Liver (tissue), 3 donors: ENCODE measurements around the gene ADAP1.
"Not testable (repeated sequence)": the region's sequence is repeated elsewhere in the genome, so short reads cannot be mapped to it uniquely, and the experiment has no call there.

Experiments used
- ATF3 ChIP-seq: IDR thresholded peaks from 2 replicates; pipeline ENCODE4 v1.6.1; 2016; ENCODE audit warnings: antibody characterized with exemption
- CTCF ChIP-seq: fragments of 150-350 bp; IDR thresholded peaks from 2 replicates; pipeline ENCODE4 v1.5.1; 2017; ENCODE audit warnings: improper control_type of control experiment, low read depth, low read length; ENCODE audit not compliant: missing input control
- FOXA1 ChIP-seq: IDR thresholded peaks from 2 replicates; pipeline ENCODE4 v1.6.1; 2016; ENCODE audit warnings: antibody characterized with exemption
- GABPA ChIP-seq, 2 donors: IDR thresholded peaks in 1 of 2; conservative IDR thresholded peaks in 1 of 2; 2 replicates each; pipeline ENCODE4 v1.6.1; 2016; ENCODE audit warnings: antibody characterized with exemption in 2 of 2, mild to moderate bottlenecking in 1 of 2, moderate library complexity in 1 of 2
- MAX ChIP-seq: IDR thresholded peaks from 2 replicates; pipeline ENCODE4 v1.6.1; 2016; ENCODE audit warnings: antibody characterized with exemption
- RAD21 ChIP-seq, 2 donors: IDR thresholded peaks; 2 replicates each; pipeline ENCODE4 v1.6.1; 2016; ENCODE audit warnings: antibody characterized with exemption in 2 of 2, mild to moderate bottlenecking in 2 of 2
- RXRA ChIP-seq, 2 donors: IDR thresholded peaks; 2 replicates each; pipeline ENCODE4 v1.6.1; 2017 to 2018; ENCODE audit warnings: antibody characterized with exemption in 2 of 2, mild to moderate bottlenecking in 1 of 2
- SP1 ChIP-seq: IDR thresholded peaks from 2 replicates; pipeline ENCODE4 v1.6.1; 2018; ENCODE audit warnings: antibody characterized with exemption, mild to moderate bottlenecking
- ZBTB33 ChIP-seq: IDR thresholded peaks from 2 replicates; pipeline ENCODE4 v1.6.1; 2016; ENCODE audit warnings: antibody characterized with exemption
- donor health status: healthy.
- donor health status: healthy.

GRCh38 chr7:1001069-1001770, 46.7 kb upstream of the ADAP1 start:
- TF ChIP-seq FOXA1; CTCF; SP1; ATF3; RAD21 (IDR thresholded peaks at IDR 0.05); MAX; RXRA (IDR thresholded peaks at IDR 0.05); ZBTB33; GABPA (IDR thresholded peaks at IDR 0.05 in 1 of 2, conservative IDR thresholded peaks at IDR 0.05 in 1 of 2): not testable (repeated sequence)
